ENCODE measurements around the gene MSH5.

GRCh38 chr6:31730631-31731086, 9.1 kb upstream of the MSH5 start:
- TF ChIP-seq, protein P1, sequence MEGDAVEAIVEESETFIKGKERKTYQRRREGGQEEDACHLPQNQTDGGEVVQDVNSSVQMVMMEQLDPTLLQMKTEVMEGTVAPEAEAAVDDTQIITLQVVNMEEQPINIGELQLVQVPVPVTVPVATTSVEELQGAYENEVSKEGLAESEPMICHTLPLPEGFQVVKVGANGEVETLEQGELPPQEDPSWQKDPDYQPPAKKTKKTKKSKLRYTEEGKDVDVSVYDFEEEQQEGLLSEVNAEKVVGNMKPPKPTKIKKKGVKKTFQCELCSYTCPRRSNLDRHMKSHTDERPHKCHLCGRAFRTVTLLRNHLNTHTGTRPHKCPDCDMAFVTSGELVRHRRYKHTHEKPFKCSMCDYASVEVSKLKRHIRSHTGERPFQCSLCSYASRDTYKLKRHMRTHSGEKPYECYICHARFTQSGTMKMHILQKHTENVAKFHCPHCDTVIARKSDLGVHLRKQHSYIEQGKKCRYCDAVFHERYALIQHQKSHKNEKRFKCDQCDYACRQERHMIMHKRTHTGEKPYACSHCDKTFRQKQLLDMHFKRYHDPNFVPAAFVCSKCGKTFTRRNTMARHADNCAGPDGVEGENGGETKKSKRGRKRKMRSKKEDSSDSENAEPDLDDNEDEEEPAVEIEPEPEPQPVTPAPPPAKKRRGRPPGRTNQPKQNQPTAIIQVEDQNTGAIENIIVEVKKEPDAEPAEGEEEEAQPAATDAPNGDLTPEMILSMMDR (IDR thresholded peaks at IDR 0.05; ENCODE audit: low read depth, low read length): no peak
- TF ChIP-seq EZH2phosphoT487 (IDR thresholded peaks at IDR 0.05; ENCODE audit: low read depth): no peak

Measured in OCI-LY3 (cell line).